ENCODE data around the gene MIA3.

Gene MIA3

DNA sequence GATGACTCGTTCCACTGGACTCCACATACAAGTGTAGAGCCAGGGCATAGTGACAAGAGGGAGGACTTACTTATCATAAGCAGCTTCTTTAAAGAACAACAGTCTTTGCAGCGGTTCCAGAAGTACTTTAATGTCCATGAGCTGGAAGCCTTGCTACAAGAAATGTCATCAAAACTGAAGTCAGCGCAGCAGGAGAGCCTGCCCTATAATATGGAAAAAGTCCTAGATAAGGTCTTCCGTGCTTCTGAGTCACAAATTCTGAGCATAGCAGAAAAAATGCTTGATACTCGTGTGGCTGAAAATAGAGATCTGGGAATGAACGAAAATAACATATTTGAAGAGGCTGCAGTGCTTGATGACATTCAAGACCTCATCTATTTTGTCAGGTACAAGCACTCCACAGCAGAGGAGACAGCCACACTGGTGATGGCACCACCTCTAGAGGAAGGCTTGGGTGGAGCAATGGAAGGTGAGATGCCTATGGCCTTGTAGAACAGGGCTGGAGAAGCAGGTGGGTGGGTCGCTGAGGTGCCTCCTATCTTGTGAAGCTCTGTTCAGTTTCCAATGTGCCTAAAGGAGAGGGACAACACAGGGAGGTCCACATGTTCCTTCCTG lies 12.1 kb downstream of the MIA3 start:
- TF ChIP-seq, protein P1, sequence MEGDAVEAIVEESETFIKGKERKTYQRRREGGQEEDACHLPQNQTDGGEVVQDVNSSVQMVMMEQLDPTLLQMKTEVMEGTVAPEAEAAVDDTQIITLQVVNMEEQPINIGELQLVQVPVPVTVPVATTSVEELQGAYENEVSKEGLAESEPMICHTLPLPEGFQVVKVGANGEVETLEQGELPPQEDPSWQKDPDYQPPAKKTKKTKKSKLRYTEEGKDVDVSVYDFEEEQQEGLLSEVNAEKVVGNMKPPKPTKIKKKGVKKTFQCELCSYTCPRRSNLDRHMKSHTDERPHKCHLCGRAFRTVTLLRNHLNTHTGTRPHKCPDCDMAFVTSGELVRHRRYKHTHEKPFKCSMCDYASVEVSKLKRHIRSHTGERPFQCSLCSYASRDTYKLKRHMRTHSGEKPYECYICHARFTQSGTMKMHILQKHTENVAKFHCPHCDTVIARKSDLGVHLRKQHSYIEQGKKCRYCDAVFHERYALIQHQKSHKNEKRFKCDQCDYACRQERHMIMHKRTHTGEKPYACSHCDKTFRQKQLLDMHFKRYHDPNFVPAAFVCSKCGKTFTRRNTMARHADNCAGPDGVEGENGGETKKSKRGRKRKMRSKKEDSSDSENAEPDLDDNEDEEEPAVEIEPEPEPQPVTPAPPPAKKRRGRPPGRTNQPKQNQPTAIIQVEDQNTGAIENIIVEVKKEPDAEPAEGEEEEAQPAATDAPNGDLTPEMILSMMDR (conservative IDR thresholded peaks at IDR 0.05; ENCODE audit: control insufficient read depth, insufficient read depth, low read depth, low read length) = no peak
- H3K4me3 ChIP-seq (ENCODE audit: control insufficient read depth, low read depth, low read length) = no peak overlapping the region
- DNase-seq (ENCODE audit: low read depth) = no peak

DNA sequence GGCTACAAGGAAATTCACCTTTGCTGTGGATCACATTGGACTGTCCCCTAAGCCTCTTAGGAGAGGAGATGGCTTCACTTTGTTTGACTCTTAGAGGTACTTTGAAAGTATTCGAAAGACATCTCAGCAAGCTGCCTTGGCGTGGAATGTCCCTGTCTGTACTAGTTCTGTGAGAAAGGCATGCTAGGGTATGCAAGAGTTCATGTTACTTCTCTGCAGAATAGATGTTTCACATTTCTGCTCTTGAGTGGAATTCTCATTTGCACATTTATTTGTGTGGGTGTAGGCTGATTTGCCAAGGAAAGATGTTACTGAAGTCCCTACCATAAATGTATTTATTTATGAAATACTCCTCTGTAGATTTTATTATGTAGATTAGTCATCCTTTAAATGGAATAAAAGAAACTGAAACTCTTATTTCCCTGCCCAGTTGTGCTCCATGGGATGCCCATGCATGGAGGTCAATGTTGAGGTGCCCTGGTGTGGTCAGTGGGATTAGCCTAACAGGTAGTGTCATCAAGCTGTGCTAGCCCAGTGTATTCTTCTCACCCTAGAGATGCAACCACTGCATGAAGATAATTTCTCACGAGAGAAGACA lies 13.8 kb downstream of the MIA3 start:
- no peak for DNase-seq (ENCODE audit: low read depth)
- TF ChIP-seq, protein P1 (conservative IDR thresholded peaks at IDR 0.05; ENCODE audit: control insufficient read depth, insufficient read depth, low read depth, low read length) = no peak

DNA sequence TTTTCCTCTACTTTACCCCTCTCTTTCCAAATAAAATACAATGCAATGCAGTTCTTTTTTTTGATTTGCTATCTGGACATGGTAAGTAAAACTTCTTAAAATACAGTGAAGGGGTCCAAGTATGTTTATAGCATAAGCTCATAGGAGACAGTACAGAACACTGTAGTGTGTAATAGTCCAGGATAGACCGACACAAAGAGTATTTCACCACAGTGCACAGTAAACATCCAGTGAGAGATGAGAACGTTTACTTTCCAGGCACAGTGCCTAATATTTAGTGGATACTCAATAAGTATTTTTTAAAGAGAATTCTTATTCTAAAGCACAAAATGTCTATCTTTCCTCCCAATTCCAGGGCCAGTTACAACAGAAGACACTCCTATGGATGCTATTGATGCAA lies 14.9 kb downstream of the MIA3 start:
- DNase-seq (ENCODE audit: low read depth) = no peak
- no peak overlapping the region for H3K4me3 ChIP-seq (ENCODE audit: control insufficient read depth, low read depth, low read length)
- TF ChIP-seq, protein P1 (conservative IDR thresholded peaks at IDR 0.05; ENCODE audit: control insufficient read depth, insufficient read depth, low read depth, low read length) = no peak

More for the DNA sequence above, 13.8 kb downstream of the MIA3 start:
- H3K4me3 ChIP-seq (ENCODE audit: control insufficient read depth, low read depth, low read length) = no peak overlapping the region

- TF ChIP-seq, protein P1 (conservative IDR thresholded peaks at IDR 0.05; ENCODE audit: control insufficient read depth, insufficient read depth, low read depth, low read length) = peak; percentile 93
- peak; percentile 94 for DNase-seq (ENCODE audit: low read depth)
- H3K4me3 ChIP-seq (ENCODE audit: control insufficient read depth, low read depth, low read length) = no peak overlapping the region
Observed at GRCh38 chr1:222634180-222635013, 16.5 kb downstream of the MIA3 start.

DNA sequence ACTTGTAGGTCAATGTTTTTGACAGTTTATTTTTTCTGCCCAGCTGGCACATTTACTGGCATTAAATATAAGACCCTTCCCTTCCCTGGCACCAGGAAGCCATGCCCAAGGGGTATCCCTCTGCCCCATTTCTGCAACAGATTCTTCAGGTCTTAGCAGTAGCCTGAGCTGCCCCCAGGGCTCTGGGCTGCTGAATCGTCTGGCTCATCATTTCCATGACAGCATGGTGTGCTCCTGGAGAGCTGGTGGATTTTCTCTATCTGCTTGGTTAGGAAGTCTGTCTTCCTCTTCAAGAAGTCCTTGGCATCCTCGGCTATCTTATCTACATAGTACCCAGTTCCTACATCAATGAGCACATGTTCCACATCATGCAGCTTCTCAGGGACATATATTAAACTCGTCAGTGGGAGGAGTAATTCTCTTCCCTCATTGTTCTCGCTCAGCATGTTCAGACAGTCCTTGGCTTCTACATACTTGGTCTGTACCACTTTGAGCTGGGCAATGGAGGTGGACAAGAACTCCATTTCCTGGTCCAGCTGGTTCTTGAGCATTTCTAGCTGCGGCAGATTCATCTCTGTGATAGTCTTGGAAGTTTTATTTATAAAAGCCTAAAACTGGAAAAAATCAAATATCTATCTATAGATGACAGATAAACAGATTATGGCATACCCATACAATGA lies 23.5 kb downstream of the MIA3 start:
- no peak for DNase-seq (ENCODE audit: low read depth)
- H3K4me3 ChIP-seq (ENCODE audit: control insufficient read depth, low read depth, low read length) = no peak overlapping the region
- TF ChIP-seq, protein P1 (conservative IDR thresholded peaks at IDR 0.05; ENCODE audit: control insufficient read depth, insufficient read depth, low read depth, low read length) = no peak

DNA sequence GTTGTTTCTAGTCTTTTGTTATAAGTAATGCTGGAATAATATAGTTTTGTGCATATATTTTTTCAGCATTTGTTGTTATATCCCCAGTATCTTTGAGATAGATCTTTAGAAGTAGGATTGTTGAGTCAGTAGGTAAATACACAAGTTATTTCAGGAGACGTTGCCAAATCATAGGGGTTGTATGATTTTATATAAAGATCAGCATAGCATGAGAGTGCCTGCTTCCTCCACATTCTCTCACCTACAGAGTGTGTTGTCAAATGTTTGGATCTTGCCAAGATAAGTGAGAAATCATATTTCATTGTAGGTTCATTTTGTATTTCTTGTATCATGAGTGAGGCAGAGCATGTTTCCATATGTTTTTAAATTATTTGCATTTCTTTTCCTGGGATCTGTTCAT lies 24.6 kb downstream of the MIA3 start:
- TF ChIP-seq, protein P1 (conservative IDR thresholded peaks at IDR 0.05; ENCODE audit: control insufficient read depth, insufficient read depth, low read depth, low read length) = no peak

More for the DNA sequence above, 24.6 kb downstream of the MIA3 start:
- no peak overlapping the region for H3K4me3 ChIP-seq (ENCODE audit: control insufficient read depth, low read depth, low read length)
- DNase-seq (ENCODE audit: low read depth) = no peak

All from fibroblast of mammary gland (primary cell).